HG02885 (cell line): ENCODE data around the gene NEURL1B.
A peak's percentile ranks its signal among the peaks of the same experiment; 100 is the strongest.

ENCODE experiments used
- ATAC-seq: cut with Tn5 transposase; IDR thresholded peaks from one replicate; pipeline ENCODE4 v1.9.1; 2021; ENCODE audit warnings: mild to moderate bottlenecking; ENCODE audit not compliant: unreplicated experiment, poor library complexity

Gene NEURL1B

DNA sequence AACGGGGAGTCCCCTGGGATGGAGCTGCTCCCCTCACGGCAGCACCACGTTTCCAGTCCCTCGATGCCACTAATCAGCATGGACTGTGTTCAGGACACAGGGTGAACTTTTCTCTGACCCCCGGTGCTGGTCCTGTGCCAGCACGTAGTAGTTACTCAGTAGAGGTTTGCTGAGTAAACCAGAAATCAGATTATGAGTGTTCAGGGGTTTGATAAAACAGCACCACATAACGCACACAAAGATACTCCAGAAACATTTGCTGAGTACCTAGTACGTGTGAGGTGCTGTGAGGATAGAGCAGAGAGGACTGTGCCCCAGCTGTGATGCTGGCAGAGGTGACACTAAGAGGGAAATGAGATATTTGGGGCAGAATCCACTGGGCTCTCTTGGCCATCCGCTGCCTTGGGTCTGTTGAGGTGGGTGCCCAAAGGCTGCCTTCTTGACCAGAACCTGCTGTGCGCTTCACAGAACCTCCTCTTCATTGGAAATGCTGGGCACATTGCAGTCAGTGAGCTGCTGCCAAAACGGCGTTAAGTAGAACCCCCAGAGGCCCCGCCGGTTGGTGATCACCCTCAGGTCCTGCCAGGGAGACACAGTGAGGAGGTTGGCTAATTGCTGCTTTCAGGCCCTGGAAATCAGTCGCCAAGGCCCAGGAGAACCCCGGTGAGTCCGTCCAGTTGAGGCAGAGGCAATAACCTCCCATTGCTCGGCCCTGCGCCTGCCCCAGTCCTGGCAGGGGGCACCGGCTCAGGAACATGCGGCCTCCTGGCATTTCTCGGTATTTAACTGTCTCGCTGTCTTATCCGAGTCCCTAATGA lies 49.4 kb downstream of the NEURL1B start:
- peak; percentile 63 for ATAC-seq

GRCh38 chr5:172691886-172692285 lies 50.8 kb downstream of the NEURL1B start:
- no peak for ATAC-seq

- no peak for ATAC-seq
These were observed 51.4 kb downstream of the NEURL1B start for GRCh38 chr5:172692451-172692850.

- ATAC-seq, result no peak
These were observed 51.9 kb downstream of the NEURL1B start for GRCh38 chr5:172692981-172693380.

GRCh38 chr5:172694061-172694460 lies 53.0 kb downstream of the NEURL1B start:
- no peak for ATAC-seq

- ATAC-seq, result no peak
These were observed 53.5 kb downstream of the NEURL1B start for GRCh38 chr5:172694541-172694940.

DNA sequence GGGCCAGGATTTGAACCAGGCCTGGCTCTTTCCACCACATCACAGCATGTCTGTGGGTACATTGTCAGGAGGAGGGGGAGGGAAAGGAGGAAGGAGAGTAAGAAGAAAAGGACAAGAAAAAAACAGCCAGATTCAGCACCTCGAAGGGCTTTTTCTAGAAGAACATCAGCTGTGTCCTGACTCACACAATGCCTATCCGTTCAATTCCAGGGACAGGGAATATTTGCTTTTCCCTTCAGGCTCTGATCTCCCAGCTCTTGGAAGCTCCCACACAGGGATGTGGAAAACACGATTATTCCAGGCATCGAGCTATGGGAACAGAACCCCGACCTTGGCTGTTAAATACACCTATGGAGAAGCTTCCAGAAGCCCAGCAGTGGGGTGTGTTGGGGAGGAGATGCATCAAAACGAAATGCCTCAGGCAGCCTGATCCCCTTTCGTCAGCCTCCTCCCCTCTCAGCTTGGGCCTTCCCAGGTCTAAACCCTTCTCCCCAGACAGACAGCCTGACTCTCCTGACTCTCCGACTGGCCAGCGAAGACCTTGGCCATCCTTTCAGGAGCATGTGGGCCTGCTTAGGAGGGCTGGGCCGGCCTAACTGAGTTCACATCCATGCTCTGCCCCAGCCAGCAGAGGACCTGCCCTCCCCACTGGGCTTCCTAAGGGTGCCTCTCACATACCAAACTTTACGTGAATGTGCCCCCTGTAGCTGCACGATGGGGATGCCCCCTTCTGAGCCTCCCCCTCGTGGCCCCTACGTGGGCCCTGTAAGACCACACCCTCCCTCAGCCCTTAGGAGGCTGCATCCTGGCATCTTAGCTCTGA lies 54.4 kb downstream of the NEURL1B start:
- ATAC-seq, result no peak

GRCh38 chr5:172696171-172696849 lies 55.2 kb downstream of the NEURL1B start:
- ATAC-seq, result no peak

DNA sequence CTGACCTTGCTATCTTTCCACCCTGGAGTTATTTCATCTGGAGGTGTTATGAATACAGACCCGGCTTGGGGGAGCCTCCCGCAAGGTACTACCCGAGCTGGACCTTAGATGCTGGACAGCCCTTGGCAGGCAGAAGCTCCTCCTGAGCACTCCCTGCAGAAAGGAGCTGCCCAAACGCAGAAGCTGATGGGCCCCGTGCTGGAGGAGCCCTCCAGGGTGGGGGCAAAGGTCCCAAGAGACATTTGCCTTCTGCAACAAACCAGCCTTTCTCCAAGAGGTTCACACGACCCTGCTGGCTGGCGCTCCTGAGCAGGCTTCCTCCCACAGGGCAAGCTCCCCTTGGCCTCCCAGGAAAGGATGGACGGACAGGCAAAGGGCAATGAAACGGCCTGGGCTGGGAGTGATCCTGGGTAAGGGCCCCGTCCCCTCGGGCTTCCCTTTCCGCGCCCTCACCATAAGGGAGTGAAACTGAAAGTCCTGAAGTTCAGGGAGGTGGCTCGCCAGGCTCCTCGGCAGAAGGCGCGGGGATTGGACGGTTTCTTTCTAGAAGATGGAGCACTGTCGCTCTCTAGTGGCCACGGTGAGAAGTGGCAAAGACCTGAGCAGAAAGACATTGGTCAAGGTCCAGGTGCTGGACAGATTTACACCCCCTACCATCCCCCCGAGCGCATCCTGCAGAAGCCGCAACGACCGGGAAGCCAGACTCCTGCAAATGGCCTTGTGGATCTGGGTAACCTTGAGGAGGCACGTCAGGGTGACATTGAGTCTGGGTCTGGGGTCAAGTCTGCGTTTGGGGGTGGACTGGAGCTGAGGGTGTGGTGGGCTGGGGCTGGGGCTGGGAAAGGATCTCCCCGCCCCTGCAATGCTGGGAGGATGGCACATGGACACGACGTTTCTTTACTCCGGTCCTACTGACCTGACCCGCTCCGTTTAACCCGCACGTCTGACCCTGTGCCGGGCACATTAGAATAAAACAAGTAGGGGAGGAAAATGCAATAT lies 56.4 kb downstream of the NEURL1B start:
- ATAC-seq, result peak; percentile 78

DNA sequence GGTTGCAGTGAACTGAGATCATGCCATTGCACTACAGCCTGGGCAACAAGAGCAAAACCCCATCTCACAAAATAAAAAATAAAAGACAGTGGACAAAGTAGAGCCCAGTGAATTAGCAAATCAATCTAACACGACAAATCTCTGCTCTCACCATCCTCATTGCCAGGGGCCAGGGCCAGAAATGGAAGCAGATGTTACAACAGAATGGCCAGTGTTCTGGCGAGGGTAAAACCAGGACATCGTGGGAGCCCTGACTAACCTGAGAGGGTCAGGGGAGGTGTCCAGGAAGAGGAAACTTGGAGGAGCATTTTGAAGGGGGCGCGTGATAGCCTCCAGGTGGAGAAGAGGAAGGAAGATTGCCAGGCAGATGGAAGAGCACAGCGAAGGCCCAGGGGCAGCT lies 58.4 kb downstream of the NEURL1B start:
- no peak for ATAC-seq

GRCh38 chr5:172699999-172700364 lies 58.9 kb downstream of the NEURL1B start:
- ATAC-seq, result no peak

GRCh38 chr5:172700365-172701290 lies 59.6 kb downstream of the NEURL1B start:
- no peak for ATAC-seq

- ATAC-seq, result no peak
These were observed 60.2 kb downstream of the NEURL1B start for GRCh38 chr5:172701291-172701656.

GRCh38 chr5:172703952-172704351 lies 62.9 kb downstream of the NEURL1B start:
- ATAC-seq, result no peak

DNA sequence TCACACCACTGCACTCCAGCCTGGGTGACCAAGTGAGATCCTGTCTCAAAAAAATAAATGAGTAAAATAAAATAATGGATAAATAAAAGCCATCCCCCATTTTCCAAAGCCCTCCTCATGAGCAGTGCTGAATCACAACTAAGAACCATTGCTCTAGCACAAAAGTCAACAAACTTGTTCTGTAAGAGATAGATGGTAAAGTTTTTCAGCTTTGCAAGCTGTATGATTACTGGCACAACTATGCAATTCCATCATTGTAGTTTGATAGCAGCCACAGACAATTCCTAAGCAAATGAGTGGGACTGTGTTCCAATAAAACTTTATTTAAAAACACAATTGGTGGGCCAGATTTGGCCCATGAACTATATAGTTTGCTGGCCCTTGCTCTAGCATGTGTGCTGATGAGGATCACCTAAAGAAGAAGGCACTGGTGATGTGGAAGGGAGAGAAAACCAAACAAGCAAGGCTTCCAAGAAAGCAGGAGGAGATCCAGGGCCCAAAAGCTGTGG lies 64.6 kb downstream of the NEURL1B start:
- no peak for ATAC-seq

DNA sequence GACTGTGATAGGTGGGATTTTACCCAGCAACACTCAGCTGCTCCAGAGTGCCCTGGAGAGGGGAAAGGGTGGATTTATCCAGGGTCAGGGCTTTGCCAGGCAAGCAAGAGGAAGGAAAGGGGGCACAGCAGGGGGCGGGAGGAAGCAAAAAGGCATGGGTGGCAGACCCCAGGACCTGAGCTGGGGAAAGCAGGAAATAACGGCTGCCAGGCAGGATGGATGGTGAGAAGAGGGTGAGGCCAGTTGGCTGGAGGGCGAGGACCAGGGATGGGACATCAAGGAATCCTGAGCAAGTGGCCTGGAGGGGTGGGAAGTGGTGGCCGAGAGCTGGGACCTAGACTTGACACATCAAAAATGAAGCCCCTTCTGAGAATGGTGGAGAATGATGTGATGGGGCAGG lies 65.7 kb downstream of the NEURL1B start:
- ATAC-seq, result no peak

- ATAC-seq, result no peak
These were observed 66.5 kb downstream of the NEURL1B start for GRCh38 chr5:172707285-172708182.

- ATAC-seq, result no peak
These were observed 67.1 kb downstream of the NEURL1B start for GRCh38 chr5:172708183-172708505.
